GM19193 (cell line): ENCODE measurements around the gene OR52J3.

ENCODE experiments used
- POLR2A ChIP-seq: IDR thresholded peaks from 4 replicates; pipeline ENCODE4 v1.6.1; 2011; ENCODE audit not compliant: insufficient read depth, insufficient read length; ENCODE audit errors: extremely low read depth

Gene OR52J3

GRCh38 chr11:5071799-5072198 lies 25.5 kb downstream of the OR52J3 start:
- no peak for TF ChIP-seq POLR2A

- no peak for TF ChIP-seq POLR2A
These were observed 35.1 kb downstream of the OR52J3 start for GRCh38 chr11:5081405-5081804.

DNA sequence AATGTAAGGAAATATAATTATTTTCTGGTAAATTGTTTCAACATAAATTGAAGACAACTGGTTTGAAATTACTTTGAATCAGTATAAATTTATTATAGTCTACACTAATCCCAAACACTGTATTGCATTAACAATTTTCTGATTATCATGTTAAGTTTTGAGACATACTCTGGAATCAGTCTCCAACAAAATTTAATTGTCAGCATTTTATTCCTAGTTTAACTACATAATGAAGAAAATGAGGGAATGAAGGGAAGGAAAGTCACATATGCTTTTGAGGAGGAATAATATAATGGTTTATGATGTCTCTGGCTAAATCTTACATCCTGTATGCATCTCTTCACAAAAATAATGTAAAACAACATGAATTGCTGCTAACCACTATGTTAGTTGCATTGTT lies 37.3 kb downstream of the OR52J3 start:
- TF ChIP-seq POLR2A: no peak

- no peak for TF ChIP-seq POLR2A
These were observed 42.2 kb downstream of the OR52J3 start for GRCh38 chr11:5088556-5088955.

DNA sequence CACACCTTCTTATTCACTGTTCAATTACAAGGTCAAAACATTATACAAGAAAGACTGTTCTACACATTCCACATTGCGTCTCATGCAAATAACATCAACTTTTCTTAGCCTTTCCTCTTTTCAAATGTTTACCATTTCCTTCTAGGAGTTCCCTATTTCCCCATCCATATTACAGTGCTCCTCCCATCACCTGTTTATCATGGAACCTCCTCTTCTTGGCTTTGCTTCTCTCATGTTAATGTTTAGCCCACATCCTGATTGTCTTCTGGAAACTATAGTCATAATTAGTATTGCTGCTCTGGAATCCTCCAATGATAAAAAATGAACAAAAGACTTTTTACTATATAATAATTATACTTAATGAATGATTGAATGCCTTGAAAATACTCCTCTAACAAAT lies 44.3 kb downstream of the OR52J3 start:
- TF ChIP-seq POLR2A: no peak

GRCh38 chr11:5092821-5093585 lies 46.7 kb downstream of the OR52J3 start:
- no peak for TF ChIP-seq POLR2A

DNA sequence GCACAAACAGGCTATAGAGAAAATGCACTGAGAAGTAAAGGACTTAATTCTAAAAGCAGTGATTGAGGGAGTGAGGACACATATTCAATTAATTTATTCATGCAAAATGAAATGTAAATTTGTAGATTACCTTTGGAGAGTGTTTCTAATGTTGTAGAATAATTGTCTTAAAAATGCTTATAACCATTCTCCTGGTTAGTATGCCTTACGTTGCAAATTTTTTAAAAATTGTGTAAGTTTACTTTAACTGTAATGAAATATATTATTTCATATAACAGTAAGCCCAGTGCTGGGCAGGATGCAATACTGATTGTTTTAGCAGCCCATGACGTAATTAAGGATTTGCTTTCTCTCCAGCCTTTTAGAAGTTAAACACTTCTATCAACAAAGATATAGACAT lies 49.7 kb downstream of the OR52J3 start:
- TF ChIP-seq POLR2A: no peak
